Cardiac septum (tissue), 1 donor: ENCODE data around the gene FAM47E. TPM values are rescaled to one million over a fixed set of nuclear protein-coding genes. Genes with fewer than 3 reads are reported as not detected.
"Not testable (repeated sequence)": the region's sequence is repeated elsewhere in the genome, so short reads cannot be mapped to it uniquely, and the experiment has no call there.

ENCODE experiments used
- DNase-seq: peaks from one replicate; pipeline ENCODE4 v3.0.0-alpha.2; 2020; ENCODE audit warnings: low spot score
- intact Hi-C: fragments of 100-400 bp; cut with DNase I; formaldehyde crosslinking; loops from one replicate; pipeline ENCODE4 v1.14.0; 2022
- total RNA-seq: library from RNA; stranded (reverse); fragmentation: NEBNext Ultra II Directional; extraction: Animal tissue kit (Norgen Biotek cat#: 25700); gene quantifications from one replicate; pipeline ENCODE4 v1.2.1, GENCODE V29; 2021
- donor health status: DM: no; HTN: no; CAD: no.

FAM47E gene
- total RNA-seq, 1 donor from 2014 or later = 2.9 TPM

GRCh38 chr4:76216975-76217814 lies 34.3 kb upstream of the FAM47E start:
- intact Hi-C loops = no loop called here
- no peak for DNase-seq

- intact Hi-C loops = no loop called here
- no peak for DNase-seq
These were observed 32.0 kb upstream of the FAM47E start for GRCh38 chr4:76219299-76220055.

DNA sequence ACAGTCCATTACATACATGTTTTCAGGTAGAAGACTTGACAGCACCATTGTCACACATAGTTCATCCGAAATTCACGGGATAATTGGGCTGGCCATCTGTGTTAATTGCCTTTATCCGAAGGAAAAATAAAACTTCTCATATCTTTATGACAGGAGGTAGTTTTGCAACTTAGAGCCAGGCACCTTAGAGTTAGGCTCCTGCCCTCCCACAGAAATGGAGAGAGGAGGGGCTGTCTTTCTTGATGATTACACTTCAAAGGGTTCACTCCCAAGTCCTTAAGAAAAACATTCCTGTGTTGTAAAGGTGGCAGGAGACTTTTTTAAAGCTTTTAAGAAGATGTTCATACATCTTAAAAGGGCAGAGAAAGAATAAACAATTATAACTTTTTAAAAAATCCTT lies 27.4 kb upstream of the FAM47E start:
- intact Hi-C loops = no loop called here
- no peak for DNase-seq

GRCh38 chr4:76226418-76226817 lies 25.1 kb upstream of the FAM47E start:
- DNase-seq = no peak
- intact Hi-C loops = no loop called here

- DNase-seq = no peak
- intact Hi-C loops = no loop called here
These were observed 18.8 kb upstream of the FAM47E start for GRCh38 chr4:76232681-76233080.

DNA sequence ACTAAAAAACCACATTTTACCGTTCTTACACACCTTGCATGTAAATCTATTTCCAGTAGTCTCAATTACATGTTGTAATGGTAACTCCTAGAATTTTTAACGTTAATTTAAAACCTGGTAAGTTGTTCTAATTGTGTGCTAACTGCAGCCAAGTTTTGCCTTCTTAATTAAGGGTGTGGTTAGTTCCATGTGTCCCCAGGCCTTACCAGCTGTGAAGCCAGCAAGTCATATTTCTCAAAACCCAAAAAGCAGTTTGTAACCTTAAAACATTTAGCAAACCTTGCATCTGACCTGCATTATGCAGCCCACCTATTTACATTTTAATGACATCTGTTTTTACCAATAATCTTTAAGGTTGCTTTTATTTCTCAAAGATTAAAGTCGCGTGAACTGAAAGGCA lies 18.4 kb upstream of the FAM47E start:
- DNase-seq = no peak
- intact Hi-C loops = no loop called here

DNA sequence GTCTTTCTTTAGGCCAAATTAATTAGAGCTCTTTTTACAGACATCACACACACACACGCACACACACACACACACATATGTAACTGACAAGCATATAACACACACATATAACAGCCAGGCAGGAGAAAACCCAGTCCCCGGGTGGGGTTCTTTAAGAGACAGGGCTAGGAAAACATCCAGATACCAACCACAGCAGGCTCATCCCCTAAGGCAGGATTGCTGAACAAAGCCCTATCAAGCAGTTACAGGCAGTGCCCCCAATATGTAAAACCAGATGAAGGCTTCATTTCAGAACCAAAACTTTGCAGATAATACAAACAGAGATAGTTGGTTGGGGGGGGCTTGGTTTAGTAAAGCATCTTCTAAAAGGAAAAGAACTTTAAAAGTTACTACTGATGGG lies 18.0 kb upstream of the FAM47E start:
- intact Hi-C loops = no loop called here
- no peak for DNase-seq

GRCh38 chr4:76233967-76234678 lies 17.4 kb upstream of the FAM47E start:
- intact Hi-C loops = no loop called here
- DNase-seq = no peak

GRCh38 chr4:76234679-76235044 lies 16.9 kb upstream of the FAM47E start:
- no peak for DNase-seq
- intact Hi-C loops = no loop called here

- intact Hi-C loops = no loop called here
- no peak for DNase-seq
These were observed 16.1 kb upstream of the FAM47E start for GRCh38 chr4:76235407-76235806.

DNA sequence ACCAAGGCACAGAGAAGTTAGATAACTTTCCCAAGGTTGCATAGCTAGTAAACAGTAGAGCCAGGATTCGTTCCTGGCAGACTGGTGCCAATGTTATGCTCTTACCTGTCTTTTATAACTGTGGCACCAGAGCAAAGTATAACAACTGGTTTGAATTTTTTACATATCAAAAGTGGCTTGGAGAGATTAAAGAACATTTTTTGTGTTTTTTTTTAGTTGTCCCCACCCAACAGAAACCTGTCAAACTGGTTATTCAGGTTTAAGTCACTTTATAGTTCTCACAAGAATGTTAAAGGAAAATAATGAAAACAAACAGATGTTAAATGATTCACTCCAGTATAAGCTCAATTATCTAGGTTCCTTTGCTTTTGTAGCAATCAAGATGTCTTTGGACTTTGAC lies 15.6 kb upstream of the FAM47E start:
- no peak for DNase-seq
- intact Hi-C loops = no loop called here

- no peak for DNase-seq
- intact Hi-C loops = no loop called here
These were observed 13.3 kb upstream of the FAM47E start for GRCh38 chr4:76238236-76238635.

DNA sequence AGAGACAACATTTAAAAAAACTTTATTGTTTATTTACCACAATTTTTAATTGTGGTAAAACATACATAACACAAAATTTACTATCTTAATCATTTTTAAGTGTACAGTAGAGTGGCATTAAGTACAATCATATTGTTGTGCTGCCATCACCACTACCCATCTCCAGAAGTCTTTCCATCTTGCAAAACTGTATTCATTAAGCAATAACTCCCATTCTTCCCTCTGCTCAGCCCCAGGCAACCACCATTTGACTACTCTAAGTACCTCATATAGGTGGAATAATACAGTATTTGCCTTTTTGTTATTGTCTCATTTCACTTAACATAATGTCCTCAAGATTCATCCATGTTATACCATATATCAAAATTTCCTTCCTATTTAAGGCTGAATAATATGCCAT lies 12.8 kb upstream of the FAM47E start:
- no peak for DNase-seq
- intact Hi-C loops = no loop called here

DNA sequence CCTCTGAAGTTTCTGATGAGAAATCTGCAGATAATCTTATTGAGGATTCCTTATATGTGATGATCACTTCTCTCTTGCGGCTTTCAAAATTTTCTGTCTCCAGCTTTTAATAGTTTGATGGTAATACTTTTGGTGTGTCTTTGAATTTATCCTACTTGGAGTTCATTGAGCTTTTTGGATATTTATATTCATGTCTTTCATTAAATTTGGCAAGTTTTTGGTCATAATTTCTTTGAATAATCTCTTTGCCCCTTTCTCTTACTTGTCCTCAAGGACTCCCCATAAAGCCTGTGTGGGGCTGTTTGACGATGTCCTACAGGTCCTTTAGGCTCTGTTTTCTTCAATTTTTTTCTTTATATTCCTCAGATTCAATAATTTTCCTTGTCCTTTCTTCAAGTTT lies 11.3 kb upstream of the FAM47E start:
- DNase-seq = no peak
- intact Hi-C loops = no loop called here

DNA sequence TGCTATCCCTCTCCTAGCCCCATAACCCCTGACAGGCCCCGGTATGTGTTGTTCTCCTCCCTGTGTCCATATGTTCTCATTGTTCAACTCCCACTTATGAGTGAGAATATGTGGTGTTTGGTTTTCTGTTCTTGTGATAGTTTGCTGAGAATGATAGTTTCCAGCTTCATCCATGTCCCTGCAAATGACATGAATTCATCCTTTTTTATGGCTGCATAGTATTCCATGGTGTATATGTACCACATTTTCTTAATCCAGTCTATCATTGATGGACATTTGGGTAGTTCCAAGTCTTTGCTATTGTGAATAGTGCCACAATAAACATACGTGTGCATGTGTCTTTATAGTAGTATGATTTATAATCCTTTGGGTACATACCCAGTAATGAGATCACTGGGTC lies 7.6 kb upstream of the FAM47E start:
- intact Hi-C loops, DNase-seq: not testable (repeated sequence)

GRCh38 chr4:76246025-76246424 lies 5.5 kb upstream of the FAM47E start:
- DNase-seq = no peak
- intact Hi-C loops = no loop called here

DNA sequence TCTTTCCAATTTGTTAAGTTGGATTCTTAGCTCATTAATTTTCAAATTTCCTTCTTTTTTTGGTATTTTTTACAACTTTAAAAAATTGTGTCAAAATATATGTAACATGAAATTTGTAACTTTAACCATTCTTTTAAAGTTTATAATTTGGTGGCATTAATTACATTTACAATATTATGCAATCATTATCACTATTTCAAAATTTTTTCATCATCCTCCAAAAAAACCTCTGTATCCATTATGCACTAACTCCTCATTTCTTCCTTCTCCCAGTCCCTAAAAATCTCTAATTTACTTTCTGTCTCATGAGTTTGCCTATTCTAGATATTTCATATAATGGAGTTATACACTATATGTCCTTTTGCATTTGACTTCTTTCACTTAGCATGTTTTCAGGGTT lies 4.7 kb upstream of the FAM47E start:
- no peak for DNase-seq

GRCh38 chr4:76250962-76251361 lies 559 bp upstream of the FAM47E start:
- intact Hi-C loops = loop anchor here (5.0 kb wide), 2 partner anchors 56 to 69 kb away; partner anchors contain the start of gene STBD1
- no peak for DNase-seq

More for the DNA sequence above, 4.7 kb upstream of the FAM47E start:
- intact Hi-C loops = no loop called here

- no peak for DNase-seq
- intact Hi-C loops = loop anchor here (5.0 kb wide), 2 partner anchors 55 to 70 kb away; partner anchors contain the start of gene STBD1
These were observed 741 bp downstream of the FAM47E start for GRCh38 chr4:76252271-76252653.

DNA sequence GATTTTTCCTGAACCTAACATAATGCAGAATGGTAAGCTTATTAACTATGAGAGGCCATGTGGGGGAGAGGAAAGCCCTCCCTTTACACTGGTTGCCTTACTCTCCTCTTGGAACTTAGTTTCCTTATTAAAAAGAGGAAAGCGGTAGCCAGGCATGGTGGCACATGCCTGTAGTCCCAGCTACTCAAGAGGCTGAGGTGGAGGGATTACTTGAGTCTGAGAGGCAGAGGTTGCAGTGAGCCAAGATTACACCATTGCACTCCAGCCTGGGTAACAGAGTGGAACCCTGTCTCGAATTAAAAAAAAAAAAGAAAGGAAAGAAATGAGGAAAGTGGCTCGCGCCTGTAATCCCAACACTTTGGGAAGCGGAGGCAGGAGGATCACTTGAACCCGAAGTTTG lies 2.0 kb downstream of the FAM47E start:
- no peak for DNase-seq
- intact Hi-C loops = loop anchor here (5.0 kb wide), 2 partner anchors 54 to 71 kb away; partner anchors contain the start of gene STBD1
